Mammary epithelial cell (primary cell): Measurements from ENCODE around the gene MYOZ1.

Source experiments
- EZH2 ChIP-seq: IDR thresholded peaks from 2 replicates; pipeline ENCODE4 v1.6.1; 2012; ENCODE audit warnings: low read length, inconsistent platforms, borderline replicate concordance
- TF ChIP-seq, protein P1 (sequence below), 2 donors: IDR thresholded peaks in 1 of 2; conservative IDR thresholded peaks in 1 of 2; 2 replicates each; pipeline ENCODE4 v1.5.1; 2011 to 2012; ENCODE audit warnings: inconsistent platforms in 2 of 2, low read length in 2 of 2, mild to moderate bottlenecking in 2 of 2, control low read depth in 1 of 2, low read depth in 1 of 2; ENCODE audit not compliant: insufficient read depth in 1 of 2; ENCODE audit errors: extremely low read depth in 1 of 2

DNA sequence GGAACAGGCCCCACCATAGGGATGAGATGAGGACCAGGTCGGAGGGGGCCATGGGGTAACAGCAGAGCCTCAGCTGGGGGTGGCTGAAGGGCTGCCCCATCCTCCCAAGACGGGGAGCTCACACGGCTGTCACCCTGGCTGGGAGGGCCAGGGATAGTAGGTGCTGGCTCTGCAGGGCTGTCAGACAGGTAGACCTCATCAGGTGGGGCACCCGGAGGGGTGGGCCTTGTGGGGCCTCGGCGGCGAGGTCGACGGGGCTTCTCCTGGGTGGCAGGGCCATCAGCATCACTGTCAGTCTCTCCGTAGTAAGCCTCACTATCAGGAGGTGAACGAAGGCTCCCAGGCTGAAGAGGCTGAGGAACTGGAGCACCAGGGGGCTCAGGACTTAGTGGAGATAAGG lies 11.9 kb upstream of the MYOZ1 start:
- TF ChIP-seq, protein P1, sequence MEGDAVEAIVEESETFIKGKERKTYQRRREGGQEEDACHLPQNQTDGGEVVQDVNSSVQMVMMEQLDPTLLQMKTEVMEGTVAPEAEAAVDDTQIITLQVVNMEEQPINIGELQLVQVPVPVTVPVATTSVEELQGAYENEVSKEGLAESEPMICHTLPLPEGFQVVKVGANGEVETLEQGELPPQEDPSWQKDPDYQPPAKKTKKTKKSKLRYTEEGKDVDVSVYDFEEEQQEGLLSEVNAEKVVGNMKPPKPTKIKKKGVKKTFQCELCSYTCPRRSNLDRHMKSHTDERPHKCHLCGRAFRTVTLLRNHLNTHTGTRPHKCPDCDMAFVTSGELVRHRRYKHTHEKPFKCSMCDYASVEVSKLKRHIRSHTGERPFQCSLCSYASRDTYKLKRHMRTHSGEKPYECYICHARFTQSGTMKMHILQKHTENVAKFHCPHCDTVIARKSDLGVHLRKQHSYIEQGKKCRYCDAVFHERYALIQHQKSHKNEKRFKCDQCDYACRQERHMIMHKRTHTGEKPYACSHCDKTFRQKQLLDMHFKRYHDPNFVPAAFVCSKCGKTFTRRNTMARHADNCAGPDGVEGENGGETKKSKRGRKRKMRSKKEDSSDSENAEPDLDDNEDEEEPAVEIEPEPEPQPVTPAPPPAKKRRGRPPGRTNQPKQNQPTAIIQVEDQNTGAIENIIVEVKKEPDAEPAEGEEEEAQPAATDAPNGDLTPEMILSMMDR (conservative IDR thresholded peaks at IDR 0.05 in 1 of 2, IDR thresholded peaks at IDR 0.05 in 1 of 2; ENCODE audit: extremely low read depth in 1 of 2, insufficient read depth in 1 of 2, low read depth in 1 of 2, low read length in 2 of 2): no peak
- no peak for TF ChIP-seq EZH2
